ENCODE results near the gene MTHFSD.
"Not testable (repeated sequence)": the region's sequence is repeated elsewhere in the genome, so short reads cannot be mapped to it uniquely, and the experiment has no call there.

The MTHFSD gene

DNA sequence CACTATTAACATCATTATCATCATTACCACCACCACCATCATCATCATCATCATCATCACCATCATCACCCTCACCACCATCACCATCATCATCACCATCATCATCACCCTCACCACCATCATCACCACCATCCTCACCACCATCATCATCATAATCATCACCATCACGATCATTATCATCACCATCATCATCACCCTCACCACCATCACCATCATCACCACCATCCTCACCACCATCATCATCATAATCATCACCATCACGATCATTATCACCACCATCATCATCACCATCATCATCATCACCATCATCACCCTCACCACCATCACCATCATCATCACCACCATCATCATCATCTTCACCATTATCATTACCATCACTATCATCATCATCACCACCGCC, 32.9 kb upstream of the MTHFSD start:
- H3K4me3 Mint-ChIP-seq; H3K9me3 Mint-ChIP-seq; H3K36me3 Mint-ChIP-seq (ENCODE audit: low read depth); H3K4me1 Mint-ChIP-seq (ENCODE audit: low read depth); H3K27ac Mint-ChIP-seq: not testable (repeated sequence)
- H3K27me3 Mint-ChIP-seq (ENCODE audit: low read depth) = peaks cover 11% of the 10 kb centered on the region

DNA sequence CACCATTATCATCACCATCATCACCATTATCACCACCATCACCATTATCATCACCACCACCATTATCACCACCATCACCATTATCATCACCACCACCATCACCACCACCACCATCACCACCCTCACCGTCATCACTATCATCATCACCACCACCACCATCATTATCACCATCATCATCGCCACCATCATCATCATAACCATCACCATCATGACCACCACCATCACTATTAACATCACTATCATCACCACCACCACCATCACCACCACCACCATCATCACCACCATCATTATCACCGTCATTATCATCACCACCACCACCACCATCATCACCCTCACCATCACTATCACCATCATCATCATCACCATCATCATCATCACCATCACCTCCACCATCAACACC, 32.5 kb upstream of the MTHFSD start:
- Mint-ChIP-seq H3K27ac (no peak overlapping the region), H3K36me3 (ENCODE audit: low read depth) (no peaks in the 10 kb centered on the region), H3K4me3 (no peak overlapping the region), H3K9me3 (no peaks in the 10 kb centered on the region), H3K4me1 (ENCODE audit: low read depth) (no peaks in the 10 kb centered on the region), H3K27me3 (ENCODE audit: low read depth) (peaks cover 9% of the 10 kb centered on the region)

DNA sequence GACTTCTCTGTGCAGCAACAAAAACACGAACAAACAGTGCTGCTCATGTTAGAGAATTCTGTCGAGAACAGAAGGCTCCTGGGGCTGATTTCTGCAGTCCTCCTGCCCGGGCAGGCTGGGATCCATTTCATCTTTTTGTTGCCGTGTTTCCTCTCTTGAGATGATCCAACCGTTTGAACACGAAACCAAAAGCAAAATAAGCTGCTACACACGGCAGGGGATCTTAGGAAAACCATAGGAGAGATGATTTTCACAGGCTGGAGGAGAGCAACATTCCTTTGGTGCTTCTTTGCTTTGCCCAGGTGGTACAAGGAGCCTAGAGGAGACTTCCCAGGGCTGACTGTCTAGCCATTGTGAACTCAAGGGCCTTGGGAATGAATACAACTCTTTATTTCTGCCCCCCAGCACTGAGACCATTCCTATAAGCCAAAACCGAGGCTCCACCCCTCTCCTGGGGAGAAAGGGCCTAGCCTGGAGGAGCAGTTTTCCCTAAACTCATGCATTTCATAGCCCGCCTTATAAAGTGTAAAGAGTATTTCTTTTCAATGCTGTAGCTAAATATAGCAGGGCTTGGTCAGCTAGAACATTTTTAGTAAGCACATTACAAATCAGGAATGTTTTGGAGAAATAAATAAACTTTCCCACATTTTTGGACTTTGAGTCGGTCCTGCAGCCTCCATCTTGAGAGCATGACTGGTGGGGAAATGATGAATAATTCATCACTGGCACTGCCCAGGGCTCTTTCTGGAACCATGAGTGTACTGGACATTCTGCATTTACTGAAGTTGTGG, 31.0 kb upstream of the MTHFSD start:
- Mint-ChIP-seq H3K4me3 (no peak overlapping the region), H3K36me3 (ENCODE audit: low read depth) (no peaks in the 10 kb centered on the region), H3K4me1 (ENCODE audit: low read depth) (no peaks in the 10 kb centered on the region), H3K27me3 (ENCODE audit: low read depth) (peaks cover 17% of the 10 kb centered on the region), H3K27ac (no peak overlapping the region), H3K9me3 (no peaks in the 10 kb centered on the region)

DNA sequence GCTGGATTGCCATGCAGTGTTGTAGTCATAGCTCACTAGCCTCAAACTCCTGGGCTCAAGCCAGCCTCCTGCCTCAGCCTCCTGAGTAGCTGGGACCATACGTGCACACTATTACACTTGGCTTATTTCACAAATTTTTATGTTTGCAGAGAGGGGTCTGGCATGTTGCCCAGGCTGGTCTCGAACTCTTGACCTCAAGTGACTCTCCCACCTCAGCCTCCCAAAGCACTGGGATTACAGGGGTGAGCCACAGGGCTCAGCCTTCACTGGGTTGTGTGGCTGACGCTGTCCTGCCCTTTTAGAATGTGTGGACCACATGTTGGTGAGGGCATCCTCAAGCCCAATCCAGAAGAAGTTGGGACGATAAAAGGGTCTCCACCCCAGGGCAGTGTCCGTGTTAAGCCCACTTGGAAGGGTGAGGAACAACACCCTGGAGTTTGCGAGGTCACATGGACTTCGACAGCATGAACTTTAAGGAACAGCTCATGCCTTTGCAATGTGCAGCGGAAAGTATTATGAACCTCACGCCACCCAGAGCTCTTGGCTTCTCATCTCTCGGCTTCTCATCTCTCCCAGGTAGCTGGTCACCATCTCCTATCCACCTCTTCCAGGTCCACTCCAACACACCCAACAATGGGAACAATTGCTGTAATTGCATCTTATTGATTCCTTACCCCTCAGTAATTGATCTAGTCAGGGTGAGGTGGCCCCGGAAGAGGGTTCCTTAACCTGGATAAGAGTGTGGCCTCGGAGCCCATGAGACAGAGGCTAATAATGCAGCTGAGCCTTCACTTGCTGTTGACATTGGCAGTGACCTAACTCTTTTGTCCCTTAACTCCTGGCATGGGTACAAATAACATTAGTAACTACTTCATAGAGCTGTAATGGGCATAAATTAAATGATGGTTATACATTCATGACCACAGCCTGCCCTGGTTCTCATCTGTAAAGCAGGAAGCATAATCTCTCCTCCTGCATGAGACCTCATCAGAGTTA, 30.0 kb upstream of the MTHFSD start:
- Mint-ChIP-seq H3K27ac (no peak overlapping the region), H3K9me3 (no peaks in the 10 kb centered on the region), H3K27me3 (ENCODE audit: low read depth) (peaks cover 25% of the 10 kb centered on the region), H3K4me1 (ENCODE audit: low read depth) (no peaks in the 10 kb centered on the region), H3K4me3 (no peak overlapping the region), H3K36me3 (ENCODE audit: low read depth) (no peaks in the 10 kb centered on the region)

DNA sequence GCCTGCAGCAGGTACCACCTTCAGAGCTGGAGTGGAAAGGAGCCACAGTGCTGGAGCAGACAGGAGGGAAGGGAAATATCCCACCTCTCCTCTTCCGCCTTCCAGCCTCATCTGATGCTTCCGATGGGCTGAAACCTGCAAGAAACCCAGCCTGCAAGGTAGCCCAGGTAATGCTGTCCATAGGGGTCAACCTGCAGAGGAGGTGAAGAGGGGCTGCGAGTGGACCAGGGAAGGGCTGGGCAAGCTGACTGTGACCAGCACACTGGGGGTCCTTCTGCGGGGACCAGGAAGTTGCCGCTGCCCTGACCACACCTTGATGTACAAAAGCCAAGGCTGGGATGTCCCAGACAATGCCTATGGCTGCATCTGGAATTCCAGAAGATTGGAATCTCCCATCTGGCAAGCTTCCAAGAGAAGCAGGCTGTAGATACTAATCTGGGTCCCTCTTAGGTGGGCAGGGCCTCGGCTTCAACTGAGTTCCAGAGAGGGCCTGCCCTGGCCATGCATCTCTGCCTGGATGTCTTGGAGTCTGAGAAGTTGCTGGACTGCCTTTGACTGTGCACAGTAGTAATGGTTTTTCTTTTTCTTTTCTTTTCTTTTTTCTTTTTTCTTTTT, 29.1 kb upstream of the MTHFSD start:
- Mint-ChIP-seq H3K27ac (no peak overlapping the region), H3K4me3 (no peak overlapping the region)

DNA sequence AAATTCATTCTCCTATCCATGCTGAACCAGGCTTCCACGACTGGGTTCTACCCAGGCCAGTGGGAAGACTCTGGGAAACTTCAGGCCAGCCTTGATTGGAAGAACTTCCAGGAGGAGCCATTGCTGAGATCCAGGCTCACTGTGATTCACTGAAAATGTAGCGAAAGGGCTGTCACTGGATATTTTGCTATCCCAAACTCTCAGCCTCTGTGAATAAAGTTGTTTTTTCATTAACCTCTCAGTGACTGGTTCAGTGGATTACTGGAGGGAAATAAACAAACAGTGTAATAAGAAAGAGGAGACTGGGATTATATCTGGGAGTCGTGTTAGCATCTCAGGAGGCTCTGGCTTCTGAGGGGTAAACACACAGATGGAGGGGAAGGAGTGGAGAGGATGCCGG, 26.4 kb upstream of the MTHFSD start:
- no peaks in the 10 kb centered on the region for H3K36me3 Mint-ChIP-seq (ENCODE audit: low read depth)
- H3K4me1 Mint-ChIP-seq (ENCODE audit: low read depth) = peaks cover 5% of the 10 kb centered on the region
- H3K4me3 Mint-ChIP-seq = no peak overlapping the region
- H3K27ac Mint-ChIP-seq = no peak overlapping the region
- no peaks in the 10 kb centered on the region for H3K9me3 Mint-ChIP-seq
- peaks cover 54% of the 10 kb centered on the region for H3K27me3 Mint-ChIP-seq (ENCODE audit: low read depth)

More for the DNA sequence above, 29.1 kb upstream of the MTHFSD start:
- no peaks in the 10 kb centered on the region for H3K36me3 Mint-ChIP-seq (ENCODE audit: low read depth)
- H3K27me3 Mint-ChIP-seq (ENCODE audit: low read depth) = peaks cover 31% of the 10 kb centered on the region
- H3K4me1 Mint-ChIP-seq (ENCODE audit: low read depth) = no peaks in the 10 kb centered on the region
- H3K9me3 Mint-ChIP-seq = no peaks in the 10 kb centered on the region

DNA sequence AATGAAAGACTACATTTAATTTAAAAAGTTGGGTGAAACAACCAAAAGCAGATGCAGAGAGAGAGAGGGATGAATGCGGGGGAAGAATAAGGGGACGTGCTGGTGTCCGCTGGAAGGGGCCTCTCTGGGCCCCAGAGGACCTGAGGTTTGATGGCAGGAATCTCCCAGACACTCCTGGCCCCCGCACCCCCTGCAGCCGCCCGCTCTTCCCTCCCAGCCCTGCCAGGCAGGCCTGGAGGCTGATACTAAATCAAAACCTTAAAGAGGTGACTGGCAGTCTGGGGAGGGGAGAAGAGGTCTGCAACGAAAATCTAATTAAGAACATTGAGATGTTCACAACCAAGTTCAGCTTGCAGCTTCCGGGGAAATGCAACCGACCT, 25.7 kb upstream of the MTHFSD start:
- Mint-ChIP-seq H3K27me3 (ENCODE audit: low read depth) (peaks cover 61% of the 10 kb centered on the region), H3K27ac (no peak overlapping the region)

DNA sequence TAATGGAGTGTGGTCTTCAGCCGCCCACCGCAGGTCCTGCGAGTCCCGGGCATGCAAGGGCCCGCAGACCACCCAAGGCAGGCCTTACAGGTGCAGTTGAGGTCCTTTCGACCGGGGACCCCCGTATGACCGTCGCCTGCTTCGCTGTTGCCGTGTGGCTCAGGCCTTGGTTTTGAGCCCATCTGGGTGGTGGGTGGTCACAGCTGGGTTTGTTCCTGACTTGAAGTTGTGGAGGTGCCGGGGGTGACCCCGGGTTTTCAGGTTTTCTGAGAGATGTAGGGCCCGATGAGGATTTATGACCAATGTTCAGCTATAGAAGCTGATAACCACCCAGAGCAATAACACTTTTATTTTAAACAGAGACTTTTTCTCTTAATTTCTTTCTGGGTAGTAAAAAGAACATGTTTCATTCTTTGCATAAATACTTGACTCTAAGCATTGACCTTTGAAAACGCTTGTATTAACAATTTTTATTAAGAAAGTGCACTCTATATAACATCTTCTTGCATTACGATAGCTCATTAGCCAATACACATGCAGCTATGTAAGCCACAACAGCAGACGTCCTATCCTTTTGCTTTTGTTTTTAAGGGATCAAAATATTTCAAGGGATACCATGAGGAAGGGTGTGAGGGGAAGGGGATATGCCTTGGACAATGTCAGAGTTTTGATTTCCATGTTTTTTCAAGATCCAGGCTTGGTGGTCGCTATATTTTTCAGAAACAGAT, 25.2 kb upstream of the MTHFSD start:
- peaks cover 65% of the 10 kb centered on the region for H3K27me3 Mint-ChIP-seq (ENCODE audit: low read depth)
- no peaks in the 10 kb centered on the region for H3K9me3 Mint-ChIP-seq
- no peaks in the 10 kb centered on the region for H3K36me3 Mint-ChIP-seq (ENCODE audit: low read depth)
- H3K4me3 Mint-ChIP-seq = no peak overlapping the region
- H3K27ac Mint-ChIP-seq = no peak overlapping the region
- peaks cover 10% of the 10 kb centered on the region for H3K4me1 Mint-ChIP-seq (ENCODE audit: low read depth)

More for the DNA sequence above, 25.7 kb upstream of the MTHFSD start:
- H3K9me3 Mint-ChIP-seq = no peaks in the 10 kb centered on the region
- H3K36me3 Mint-ChIP-seq (ENCODE audit: low read depth) = no peaks in the 10 kb centered on the region
- H3K4me1 Mint-ChIP-seq (ENCODE audit: low read depth) = peaks cover 10% of the 10 kb centered on the region
- H3K4me3 Mint-ChIP-seq = no peak overlapping the region

GRCh38 chr16:86579268-86580062, 24.4 kb upstream of the MTHFSD start:
- H3K4me1 Mint-ChIP-seq (ENCODE audit: low read depth) = peaks cover 10% of the 10 kb centered on the region
- no peak overlapping the region for H3K4me3 Mint-ChIP-seq
- H3K36me3 Mint-ChIP-seq (ENCODE audit: low read depth) = no peaks in the 10 kb centered on the region
- no peak overlapping the region for H3K27ac Mint-ChIP-seq
- H3K27me3 Mint-ChIP-seq (ENCODE audit: low read depth) = peaks cover 71% of the 10 kb centered on the region
- no peaks in the 10 kb centered on the region for H3K9me3 Mint-ChIP-seq

DNA sequence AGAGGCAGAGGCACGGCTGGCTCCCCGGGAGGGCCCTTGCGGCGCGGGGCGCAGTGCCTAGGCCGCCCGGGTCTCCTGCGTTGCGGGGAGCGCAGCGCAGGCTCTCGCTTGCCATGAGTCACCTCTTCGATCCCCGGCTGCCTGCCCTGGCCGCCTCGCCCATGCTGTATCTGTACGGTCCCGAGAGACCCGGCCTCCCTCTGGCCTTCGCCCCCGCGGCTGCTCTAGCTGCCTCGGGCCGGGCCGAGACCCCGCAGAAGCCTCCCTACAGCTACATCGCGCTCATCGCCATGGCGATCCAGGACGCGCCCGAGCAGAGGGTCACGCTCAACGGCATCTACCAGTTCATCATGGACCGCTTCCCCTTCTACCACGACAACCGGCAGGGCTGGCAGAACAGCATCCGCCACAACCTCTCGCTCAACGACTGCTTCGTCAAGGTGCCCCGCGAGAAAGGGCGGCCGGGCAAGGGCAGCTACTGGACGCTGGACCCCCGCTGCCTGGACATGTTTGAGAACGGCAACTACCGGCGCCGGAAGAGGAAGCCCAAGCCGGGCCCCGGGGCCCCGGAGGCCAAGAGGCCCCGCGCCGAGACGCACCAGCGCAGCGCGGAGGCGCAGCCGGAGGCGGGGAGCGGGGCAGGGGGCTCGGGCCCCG, 23.7 kb upstream of the MTHFSD start:
- Mint-ChIP-seq H3K27me3 (ENCODE audit: low read depth) (peaks cover 76% of the 10 kb centered on the region), H3K36me3 (ENCODE audit: low read depth) (no peaks in the 10 kb centered on the region), H3K4me3 (peak overlapping the region; percentile 31), H3K9me3 (no peaks in the 10 kb centered on the region), H3K4me1 (ENCODE audit: low read depth) (peaks cover 10% of the 10 kb centered on the region), H3K27ac (no peak overlapping the region)

- H3K27ac Mint-ChIP-seq = no peak within 1 kb of the TSS
- no peaks in the 10 kb centered on the region for H3K9me3 Mint-ChIP-seq
- H3K27me3 Mint-ChIP-seq (ENCODE audit: low read depth) = peaks cover 77% of the 10 kb centered on the region
- peaks cover 10% of the 10 kb centered on the region for H3K4me1 Mint-ChIP-seq (ENCODE audit: low read depth)
- no peaks in the 10 kb centered on the region for H3K36me3 Mint-ChIP-seq (ENCODE audit: low read depth)
- peak within 1 kb of the TSS; percentile 31 for H3K4me3 Mint-ChIP-seq
Measured at GRCh38 chr16:86578061-86578599, 23.1 kb upstream of the MTHFSD start, which contains the start of gene FOXL1. Gene FOXL1, plus strand, starts transcription at chr16:86578549. Its CDS starts 175 bp downstream, at chr16:86578724.

GRCh38 chr16:86577314-86577971, 22.4 kb upstream of the MTHFSD start:
- Mint-ChIP-seq H3K27me3 (ENCODE audit: low read depth) (peaks cover 77% of the 10 kb centered on the region), H3K36me3 (ENCODE audit: low read depth) (no peaks in the 10 kb centered on the region), H3K4me3 (no peak overlapping the region), H3K27ac (no peak overlapping the region), H3K9me3 (no peaks in the 10 kb centered on the region), H3K4me1 (ENCODE audit: low read depth) (peaks cover 10% of the 10 kb centered on the region)
